NCI-H345 treated with DMSO at 0.1 percent for 48 hours (cell line): ENCODE measurements around the gene HLA-F.

ENCODE experiments used
- DNase-seq: peaks from one replicate; lab custom pipeline; 2025; ENCODE audit not compliant: unreplicated experiment; lab: John Stamatoyannopoulos, UW

Gene HLA-F

DNA sequence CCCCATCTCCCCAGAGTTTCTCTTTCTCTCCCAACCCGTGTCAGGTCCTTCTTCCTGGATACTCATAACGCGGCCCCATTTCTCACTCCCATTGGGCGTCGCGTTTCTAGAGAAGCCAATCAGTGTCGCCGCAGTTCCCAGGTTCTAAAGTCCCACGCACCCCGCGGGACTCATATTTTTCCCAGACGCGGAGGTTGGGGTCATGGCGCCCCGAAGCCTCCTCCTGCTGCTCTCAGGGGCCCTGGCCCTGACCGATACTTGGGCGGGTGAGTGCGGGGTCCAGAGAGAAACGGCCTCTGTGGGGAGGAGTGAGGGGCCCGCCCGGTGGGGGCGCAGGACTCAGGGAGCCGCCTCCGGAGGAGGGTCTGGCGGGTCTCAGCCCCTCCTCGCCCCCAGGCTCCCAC, at the start of gene HLA-F:
HLA-F (plus strand) TSS at position 173 of the 404 bp plus-strand sequence; CDS start at position 203, 30 bp downstream.
- peak; percentile 33 for DNase-seq

DNA sequence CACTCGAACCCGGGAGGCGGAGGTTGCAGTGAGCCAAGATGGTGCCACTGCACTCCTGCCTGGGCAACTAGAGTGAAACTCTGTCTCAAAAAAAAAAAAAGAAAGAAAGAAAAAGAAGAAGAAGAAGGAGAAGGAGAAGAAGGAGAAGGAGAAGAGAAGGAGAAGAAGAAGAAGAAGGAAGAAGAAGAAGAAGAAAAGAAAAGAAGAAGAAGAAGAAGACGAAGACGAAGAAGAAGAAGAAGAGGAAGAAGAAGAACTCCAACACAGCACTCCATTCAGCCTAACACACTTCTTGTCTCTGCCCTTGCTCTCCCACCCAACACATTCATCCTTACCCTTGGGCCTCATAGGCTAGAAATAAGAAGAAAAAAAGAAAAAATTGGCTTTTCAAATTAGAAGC, 49.2 kb upstream of the HLA-F start:
- no peak for DNase-seq

DNA sequence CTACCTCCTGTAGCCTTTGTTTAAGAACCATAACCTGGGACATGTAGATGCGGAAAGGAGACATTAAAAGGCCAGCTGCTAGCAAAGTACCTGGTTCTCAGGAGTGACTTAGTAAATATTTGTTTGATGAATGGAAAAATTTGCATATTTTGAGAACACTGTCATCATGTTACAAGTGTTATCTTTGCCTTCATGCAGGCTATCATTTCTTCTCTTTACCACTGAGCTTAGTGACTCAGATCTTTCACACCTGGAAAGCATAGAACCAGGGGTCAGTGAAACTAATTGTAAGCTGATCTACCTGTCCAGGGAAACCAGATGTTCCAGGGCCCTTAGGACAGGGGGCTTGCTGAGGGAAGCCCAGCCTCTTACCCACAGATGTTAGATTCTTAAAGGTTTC, 47.7 kb upstream of the HLA-F start:
- DNase-seq = no peak

DNA sequence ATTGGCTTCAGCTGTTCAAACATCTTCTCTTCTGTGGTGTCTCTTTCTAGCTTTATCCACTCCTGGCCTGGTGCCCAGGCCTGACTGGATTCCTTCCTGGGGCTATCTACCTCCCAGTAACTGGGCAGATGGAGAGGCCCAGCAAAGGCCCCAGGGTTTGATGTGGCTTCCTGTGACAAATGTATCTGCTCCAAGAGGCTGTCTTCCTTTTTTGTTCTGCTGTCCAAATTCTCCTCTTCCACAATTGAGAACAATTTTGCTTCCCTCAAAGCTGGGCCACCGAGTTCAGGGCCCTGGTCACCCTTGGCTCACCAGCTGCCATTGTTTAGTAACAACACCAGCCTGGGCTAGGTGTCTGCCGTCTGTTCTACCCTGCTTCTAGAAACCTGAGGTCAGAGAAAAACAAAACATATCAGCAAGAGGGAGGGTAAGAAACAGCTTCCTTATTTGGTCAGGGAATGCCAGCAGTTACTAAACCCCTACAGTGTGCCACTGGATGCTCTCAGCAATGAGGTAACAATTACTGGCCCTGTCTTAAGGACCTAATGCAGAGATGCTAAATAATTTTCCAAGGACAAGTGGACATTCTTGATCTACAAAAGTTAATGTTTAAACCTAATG, 46.1 kb upstream of the HLA-F start:
- peak; percentile 77 for DNase-seq

DNA sequence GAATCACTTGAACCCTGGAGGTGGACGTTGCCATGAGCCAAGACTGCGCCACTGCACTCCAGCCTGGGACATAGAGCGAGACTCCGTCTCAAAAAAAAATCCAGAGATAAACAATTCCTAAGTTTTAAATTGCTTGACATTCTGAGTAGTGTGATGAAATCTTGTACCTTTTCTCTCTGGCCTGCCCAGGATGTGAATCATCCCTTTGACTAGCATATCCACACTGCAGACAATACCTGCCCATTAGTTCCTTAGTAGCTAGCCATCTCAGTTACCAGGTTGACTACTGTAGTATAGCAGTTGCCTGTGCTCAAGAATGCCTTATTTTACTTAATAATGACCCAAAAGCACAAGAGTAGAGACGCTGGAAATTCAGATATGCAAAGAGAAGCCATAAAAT, 45.1 kb upstream of the HLA-F start:
- no peak for DNase-seq

DNA sequence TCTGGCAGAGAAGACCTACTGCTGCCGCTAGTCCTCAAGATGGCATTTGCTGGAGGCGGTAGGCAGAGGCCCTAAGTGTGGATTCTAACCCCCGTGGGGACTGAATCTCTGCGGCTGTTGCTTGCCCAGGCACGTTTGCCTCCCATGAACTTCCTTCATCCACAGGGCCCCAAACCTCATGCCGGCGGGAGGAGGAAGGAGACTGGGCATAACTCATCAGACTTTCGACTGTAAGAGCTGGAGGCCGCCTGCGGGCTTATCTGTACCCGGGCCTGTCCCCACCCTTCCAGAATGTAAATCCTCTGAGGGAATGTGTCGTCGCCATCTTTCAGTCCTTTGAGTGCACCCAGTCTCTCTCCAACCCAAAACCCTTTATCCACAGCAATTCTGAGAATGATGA, 43.3 kb upstream of the HLA-F start:
- DNase-seq = no peak

DNA sequence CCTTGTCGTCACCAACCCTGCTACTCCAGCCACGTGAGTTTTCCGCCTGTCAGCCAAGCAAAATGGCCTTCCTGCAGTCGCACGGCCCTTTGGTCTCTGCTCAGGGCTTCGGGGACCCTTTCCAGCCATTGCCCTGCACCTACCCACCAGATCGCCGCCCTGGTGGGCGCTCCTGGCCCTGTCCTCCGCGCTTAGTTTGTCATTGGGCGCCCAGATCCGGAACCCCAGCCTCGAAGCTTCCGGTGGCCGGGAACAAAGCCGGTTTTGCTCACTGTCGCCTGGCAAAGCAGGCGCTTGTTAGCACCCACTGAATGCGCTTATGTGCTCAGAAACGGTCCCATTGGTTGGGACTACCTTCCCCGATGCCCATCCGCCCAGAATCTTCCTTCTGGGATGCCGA, 42.8 kb upstream of the HLA-F start:
- DNase-seq = no peak

DNA sequence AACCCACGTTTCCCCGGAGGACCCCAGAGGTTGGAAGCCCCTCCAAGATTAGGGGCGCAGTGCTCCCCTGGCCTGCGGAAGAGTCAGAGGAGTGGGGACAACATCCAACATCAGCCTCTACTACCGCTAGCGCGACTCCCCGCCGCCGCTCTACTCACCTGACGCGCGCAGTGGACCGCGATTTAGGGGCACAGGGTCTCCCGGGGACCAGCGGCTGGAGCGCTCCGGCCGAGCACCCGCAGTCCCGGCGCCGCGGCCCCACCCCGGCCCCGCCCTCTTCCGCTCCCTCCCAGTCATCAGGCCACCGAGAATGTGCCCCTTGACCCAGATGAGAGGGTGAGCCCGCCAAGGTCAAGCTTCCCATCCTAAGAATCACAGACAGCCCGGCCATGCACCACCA, 42.3 kb upstream of the HLA-F start, which contains the start of gene ZFP57:
ZFP57 (minus strand) TSS at position 249 of the 400 bp plus-strand sequence. CDS start 4,149 bp downstream, outside the sequence.
- no peak for DNase-seq

DNA sequence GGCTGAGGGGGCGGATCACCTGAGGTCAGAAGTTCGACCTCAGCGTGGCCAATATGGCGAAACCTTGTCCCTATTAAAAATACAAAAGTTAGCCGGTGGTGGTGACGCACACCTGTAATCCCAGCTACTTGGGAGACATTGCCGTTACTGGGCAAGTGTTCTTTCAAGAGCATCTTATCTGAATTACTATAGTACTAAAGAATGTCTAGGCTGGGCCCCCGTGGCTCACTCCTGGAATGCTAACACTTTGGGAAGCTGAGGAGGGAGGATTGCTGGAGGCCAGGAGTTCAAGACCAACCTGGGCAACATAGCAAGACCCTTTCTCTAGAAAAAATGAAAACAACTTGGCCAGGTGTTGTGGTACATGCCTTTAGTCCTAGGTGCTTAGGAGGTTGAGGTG, 41.4 kb upstream of the HLA-F start:
- no peak for DNase-seq

DNA sequence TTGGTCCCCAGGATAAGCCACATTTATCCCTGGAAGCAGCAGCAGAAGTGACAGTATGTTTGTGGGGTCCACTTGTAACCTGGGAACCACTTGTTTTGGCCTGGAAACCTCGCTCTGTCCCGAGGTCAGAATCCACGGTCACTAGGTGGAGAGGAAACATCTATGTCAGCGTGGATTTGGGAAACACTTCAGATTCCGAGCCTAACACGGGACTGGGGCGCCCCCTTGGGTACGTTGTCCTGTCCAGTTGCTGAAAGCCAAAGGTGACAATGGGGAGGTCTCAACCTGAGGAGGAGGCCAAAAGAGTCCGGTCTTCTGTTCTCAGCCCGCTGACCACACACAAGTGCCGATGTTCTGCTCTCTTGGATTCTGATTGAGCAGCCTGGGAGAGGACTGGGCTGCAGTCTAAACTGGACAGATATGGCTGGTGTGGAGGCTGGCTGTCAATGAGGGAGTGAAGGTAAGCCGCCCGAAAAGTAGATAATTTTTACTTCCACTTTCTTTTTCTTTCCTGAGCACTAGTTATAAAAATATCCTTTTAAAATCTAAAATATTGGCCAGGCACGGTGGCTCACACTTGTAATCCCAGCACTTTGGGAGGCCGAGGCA, 37.4 kb upstream of the HLA-F start:
- no peak for DNase-seq

DNA sequence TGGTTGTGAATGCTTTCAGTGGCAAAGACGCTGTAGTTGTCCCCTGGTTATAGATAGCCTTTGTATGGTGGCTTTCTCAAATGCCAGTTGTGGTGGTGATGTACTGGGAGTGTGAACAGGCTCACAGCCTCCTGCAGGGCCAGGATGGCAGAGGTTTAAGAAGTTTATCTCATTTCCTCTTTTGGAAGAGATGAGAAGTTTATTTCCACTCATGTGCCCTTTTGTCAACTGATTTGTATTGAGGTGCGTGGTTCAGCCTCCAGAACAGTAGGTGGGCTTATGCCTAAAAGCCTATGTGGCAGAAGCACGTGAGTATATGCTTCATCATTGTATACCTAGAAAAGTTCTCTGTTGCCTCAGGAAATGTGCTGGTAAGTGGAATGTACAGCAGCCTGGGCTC, 28.6 kb upstream of the HLA-F start:
- DNase-seq = no peak

DNA sequence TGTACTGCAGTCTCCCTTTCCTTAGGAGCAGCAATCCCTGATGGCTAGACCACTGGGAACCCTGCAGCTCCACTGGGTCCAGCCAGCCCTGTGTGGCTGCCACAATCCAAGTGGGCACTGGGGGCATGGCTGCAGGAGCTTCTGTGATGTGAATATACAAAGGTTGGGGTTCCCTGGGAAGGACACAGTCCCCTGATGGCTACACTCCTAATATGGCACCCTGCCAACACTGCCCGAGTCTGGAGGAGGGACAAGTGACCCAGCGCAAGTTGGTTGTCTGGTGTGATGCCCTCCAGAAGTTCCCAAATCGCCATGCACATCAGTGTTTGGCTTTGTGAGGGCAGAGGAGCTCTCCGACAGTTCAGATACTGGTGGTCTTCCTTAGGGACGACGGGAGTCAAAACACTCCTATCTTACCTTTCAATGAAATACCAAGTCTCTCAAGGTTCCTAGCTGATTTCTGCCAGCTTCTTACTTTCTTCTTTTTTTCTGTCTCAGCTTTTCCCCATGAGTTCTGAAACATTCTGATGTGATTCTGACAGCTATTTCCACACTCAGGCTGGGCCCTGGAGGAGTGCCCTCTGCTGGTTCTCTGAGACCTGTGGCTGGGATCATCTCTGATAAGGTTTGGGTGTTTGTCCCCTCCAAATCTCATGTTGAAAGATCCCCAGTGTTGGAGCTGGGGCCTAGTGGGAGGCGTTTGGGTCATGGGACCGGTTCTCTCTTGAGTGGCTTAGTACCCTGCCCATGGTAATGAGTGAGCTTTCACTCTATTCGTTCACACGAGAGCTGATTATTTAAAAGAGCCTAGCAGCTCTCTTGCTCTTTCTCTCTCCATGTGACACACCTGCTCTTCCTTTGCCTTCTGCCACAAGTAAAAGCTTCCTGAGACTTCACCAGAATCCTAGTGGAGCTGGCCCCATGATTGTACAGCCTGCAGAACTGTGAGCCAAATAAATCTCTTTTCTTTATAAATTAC, 26.8 kb upstream of the HLA-F start:
- no peak for DNase-seq

DNA sequence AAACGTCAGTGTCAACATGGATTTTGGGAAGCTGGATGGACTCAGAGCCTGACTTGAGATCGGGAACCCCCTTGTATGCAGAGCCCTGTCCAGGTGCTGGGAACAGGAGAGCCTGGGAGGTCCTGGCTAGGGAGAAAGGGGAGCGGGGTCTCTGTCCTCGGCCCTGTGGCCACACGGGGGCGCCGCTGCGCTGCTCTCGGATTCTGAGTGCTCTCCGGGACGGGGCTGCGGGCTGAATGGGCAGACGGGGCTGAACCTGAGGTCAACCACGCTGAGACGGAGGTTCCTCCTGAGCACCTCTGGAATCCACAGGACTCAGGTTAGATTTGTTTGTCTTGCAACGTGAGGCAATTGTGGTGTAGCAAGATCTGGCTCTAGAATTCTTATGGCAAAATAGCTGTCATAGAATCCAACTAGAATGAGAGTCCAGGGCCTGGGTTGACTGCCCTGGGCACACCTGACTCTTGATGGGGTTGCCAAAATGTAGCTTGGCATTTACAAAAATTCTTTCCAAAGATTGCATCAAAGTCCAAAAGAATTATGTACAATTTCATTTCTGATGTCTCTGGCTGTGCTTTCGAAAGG, 20.6 kb upstream of the HLA-F start:
- no peak for DNase-seq

DNA sequence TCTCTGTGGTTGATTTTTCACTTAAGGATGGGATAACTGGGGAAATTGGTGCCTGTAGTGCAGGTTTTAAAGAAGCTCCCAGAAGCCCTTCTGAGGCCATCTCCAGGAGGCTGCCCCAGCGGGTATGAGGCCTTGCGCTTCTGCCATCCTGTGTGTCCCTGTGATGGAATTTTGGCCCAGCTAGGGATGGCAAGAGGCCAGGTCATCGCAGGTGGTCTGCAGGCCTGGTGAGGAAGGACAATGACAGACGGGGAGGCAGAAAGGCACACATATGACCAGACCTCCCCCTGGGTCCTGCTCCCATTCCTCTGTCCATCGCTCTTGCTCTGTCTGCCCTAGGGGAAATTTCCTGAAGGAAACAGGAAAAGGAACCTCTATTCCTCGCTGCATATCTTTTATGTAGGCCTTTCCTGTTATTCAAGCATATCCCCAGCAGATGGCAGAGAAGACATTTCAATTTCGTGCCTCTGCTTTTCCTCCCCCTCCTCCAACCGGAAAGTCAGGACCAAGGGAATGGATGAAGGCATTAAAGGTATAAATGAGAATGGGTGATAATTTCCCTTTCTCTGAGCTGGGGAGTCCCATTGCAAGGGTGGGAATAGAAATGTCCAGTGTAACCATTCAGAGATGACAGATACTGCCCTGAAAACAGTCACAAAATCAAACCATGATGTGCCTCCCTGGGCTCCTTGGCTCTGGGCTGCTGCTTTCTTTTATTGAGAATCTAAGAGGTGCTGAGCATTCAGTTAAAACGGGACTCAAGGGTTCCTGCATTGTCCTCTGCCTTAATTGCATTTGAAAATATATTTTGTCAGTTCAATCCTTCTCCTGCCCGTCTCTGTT, 17.6 kb upstream of the HLA-F start:
- no peak for DNase-seq

DNA sequence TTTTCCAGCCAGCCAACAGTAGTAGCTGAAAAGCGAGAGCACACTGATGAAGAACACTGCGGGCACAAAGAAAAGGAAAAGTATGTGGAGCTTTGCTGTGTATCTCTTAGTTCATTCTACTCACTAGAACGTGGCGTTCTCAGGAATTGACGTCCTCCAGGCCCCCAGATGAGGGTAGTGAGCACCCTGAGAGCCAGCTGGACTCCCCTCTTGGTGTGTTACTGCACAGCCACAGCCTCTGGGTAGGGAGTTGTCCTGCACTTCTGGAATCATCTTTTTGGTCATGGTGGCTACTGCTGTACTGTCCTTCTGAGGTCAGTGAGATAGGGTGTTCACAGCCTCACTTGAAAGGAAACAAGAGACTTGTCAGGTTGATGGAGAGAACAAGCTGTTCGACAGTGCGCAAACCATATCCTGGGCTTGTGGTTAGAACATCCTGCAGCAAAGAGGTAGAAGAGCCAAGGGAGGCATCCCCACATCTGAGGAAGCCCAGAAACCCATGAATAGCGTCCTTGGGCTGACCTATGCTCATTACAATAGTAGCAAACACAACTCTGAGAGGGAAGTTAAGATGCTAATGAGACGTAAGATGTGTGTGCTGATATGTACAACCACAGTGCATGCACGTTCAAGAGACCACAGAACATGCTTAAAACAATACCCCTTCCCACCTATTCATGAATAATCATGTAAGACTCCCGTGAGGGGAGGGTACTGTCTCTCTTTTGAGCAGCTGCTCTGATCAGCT, 14.6 kb upstream of the HLA-F start:
- no peak for DNase-seq

DNA sequence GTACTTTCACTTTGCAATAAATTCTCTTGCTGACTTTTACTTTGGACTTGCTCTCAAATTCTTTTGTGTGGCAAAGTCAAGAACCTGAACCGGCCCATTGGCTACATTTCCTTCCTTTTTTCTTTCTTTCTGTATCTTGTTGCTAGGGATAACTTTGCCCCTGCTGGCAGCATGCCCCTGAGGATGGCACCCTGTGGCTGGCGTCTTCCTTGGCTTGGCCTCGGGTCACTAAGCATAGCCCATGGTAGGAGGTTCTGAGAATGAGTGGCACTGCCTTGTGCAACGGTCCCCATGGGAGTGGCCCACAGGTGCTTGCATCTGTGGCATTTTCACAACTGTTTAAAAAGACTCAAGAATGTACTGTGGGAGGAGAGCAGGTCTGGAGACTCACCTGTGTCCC, 14.0 kb upstream of the HLA-F start:
- DNase-seq = no peak

DNA sequence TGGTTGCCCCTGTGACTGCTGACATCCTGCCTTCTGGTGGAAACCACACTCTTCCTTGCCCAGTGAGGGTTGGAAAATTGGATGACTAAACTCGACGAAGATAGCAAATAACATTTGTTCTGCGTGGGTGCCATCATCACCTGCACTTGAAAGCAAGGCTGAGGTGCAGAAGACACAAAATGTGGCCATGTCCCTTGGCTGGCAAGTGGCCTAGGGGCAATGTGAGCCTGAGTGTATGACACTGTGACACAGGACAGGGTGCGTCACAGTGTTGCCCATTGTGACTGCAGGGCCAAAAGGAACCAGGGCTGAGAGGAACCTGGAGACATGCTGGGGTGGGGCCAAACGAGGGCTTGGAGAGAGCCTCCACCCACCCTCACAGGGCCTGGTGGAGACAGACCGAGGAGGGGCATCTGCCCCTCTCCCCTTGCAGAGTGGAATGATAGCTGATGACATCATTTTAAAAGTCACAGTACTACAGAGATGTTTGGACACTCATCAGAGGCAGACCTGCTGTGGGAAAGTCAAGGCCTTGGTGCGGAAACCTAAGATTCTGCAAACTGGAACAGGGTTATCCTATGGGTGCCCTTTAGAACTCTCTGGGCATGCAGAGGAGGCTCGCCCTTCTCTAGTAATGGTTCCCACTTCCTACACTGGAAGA, 12.8 kb upstream of the HLA-F start:
- no peak for DNase-seq

DNA sequence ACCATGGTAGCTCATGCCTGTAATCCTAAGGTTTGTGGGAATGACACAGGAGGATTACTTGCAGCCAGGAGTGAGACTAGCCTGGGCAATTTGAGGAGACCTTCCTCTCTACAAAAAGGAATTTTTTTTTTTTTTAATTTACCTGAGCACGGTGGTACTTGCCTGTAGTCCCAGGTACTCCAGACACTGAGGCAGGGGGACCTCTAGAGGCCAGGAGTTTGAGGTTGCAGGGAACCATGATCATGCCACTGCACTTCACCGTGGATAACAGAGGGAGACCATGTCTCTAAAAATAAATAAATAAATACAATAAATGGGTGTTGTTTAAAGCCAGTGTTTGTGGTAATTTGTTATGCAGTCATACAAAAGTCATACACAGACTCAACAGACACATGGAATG, 2.4 kb upstream of the HLA-F start:
- DNase-seq = no peak
